Measurements from ENCODE around the gene KIF21A.

GRCh38 chr12:39483042-39483441 is 40.1 kb upstream of the KIF21A start:
- TF ChIP-seq CTCF (IDR thresholded peaks at IDR 0.05) = no peak
- TF ChIP-seq POLR2A (IDR thresholded peaks at IDR 0.05) = no peak
